Neural cell (in vitro differentiated cells): ENCODE measurements around the gene TBC1D5. TPM values are rescaled to one million over a fixed set of nuclear protein-coding genes. Genes with fewer than 3 reads are reported as not detected.

Experiments
- H2AFZ ChIP-seq: fragments of 200-600, 300-800 bp; sonication (generic), shearing (Covaris generic); 2 replicates; pipeline ENCODE4 v1.6.0; 2014; ENCODE audit warnings: low read depth, mild to moderate bottlenecking, antibody characterized with exemption, low read length, moderate library complexity
- H3F3A ChIP-seq: fragments of 200-600 bp; shearing (Covaris generic); 2 replicates; pipeline ENCODE4 v1.6.1; 2016; ENCODE audit warnings: mild to moderate bottlenecking, moderate library complexity, mixed read lengths, antibody characterized with exemption, low read length; ENCODE audit not compliant: insufficient read depth, poor library complexity, severe bottlenecking
- H3K27ac ChIP-seq: fragments of 200-600, 300-800 bp; sonication (generic), shearing (Covaris generic); 2 replicates; pipeline ENCODE4 v1.5.1; 2014; ENCODE audit warnings: mild to moderate bottlenecking, low read length, moderate library complexity
- H3K27me3 ChIP-seq: fragments of 300-800, 200-600 bp; sonication (generic), shearing (Covaris generic); 2 replicates; pipeline ENCODE4 v1.6.0; 2014; ENCODE audit warnings: mild to moderate bottlenecking, low read depth, low read length, moderate library complexity; ENCODE audit not compliant: insufficient read depth
- H3K36me3 ChIP-seq: fragments of 300-800, 200-600 bp; sonication (generic), shearing (Covaris generic); 2 replicates; pipeline ENCODE4 v1.5.1; 2014; ENCODE audit warnings: mild to moderate bottlenecking, antibody characterized with exemption, low read length, moderate library complexity; ENCODE audit not compliant: insufficient read depth
- H3K4me2 ChIP-seq: fragments of 300-800, 200-600 bp; sonication (generic), shearing (Covaris generic); 2 replicates; pipeline ENCODE4 v1.6.0; 2014; ENCODE audit warnings: mild to moderate bottlenecking, low read length
- H3K4me3 ChIP-seq: fragments of 300-800, 200-600 bp; sonication (generic), shearing (Covaris generic); 2 replicates; pipeline ENCODE4 v1.5.1; 2014; ENCODE audit warnings: mild to moderate bottlenecking, low read length, moderate library complexity
- H3K79me2 ChIP-seq: fragments of 200-600 bp; shearing (Covaris generic); replicated peaks from 2 replicates; pipeline ENCODE4 v1.6.0; 2014; ENCODE audit warnings: mild to moderate bottlenecking, low read length, moderate library complexity; ENCODE audit not compliant: insufficient read depth
- H3K9ac ChIP-seq: fragments of 300-800, 200-600 bp; sonication (generic), shearing (Covaris generic); 2 replicates; pipeline ENCODE4 v1.6.1; 2016; ENCODE audit warnings: mild to moderate bottlenecking, low read length, mixed read lengths
- H3K9me2 ChIP-seq: fragments of 200-600 bp; shearing (Covaris generic); 2 replicates; pipeline ENCODE4 v1.6.1; 2016; ENCODE audit warnings: mild to moderate bottlenecking, low read length, mixed read lengths; ENCODE audit not compliant: insufficient read depth
- H3K9me3 ChIP-seq: fragments of 200-600, 300-800 bp; sonication (generic), shearing (Covaris generic); 2 replicates; pipeline ENCODE4 v1.6.1; 2016; ENCODE audit warnings: mild to moderate bottlenecking, mixed run types, low read length, moderate library complexity, mixed read lengths
- H4K20me1 ChIP-seq: fragments of 200-600 bp; shearing (Covaris generic); 2 replicates; pipeline ENCODE4 v1.6.1; 2016; ENCODE audit warnings: mild to moderate bottlenecking, mixed run types; ENCODE audit not compliant: insufficient read depth
- CTCF ChIP-seq: fragments of 450-650 bp; IDR thresholded peaks from 2 replicates; pipeline ENCODE4 v1.5.1; 2014; ENCODE audit warnings: antibody characterized with exemption, mild to moderate bottlenecking, moderate library complexity; ENCODE audit not compliant: poor library complexity, severe bottlenecking
- EP300 ChIP-seq: fragments of 450-650 bp; conservative IDR thresholded peaks from 2 replicates; pipeline ENCODE4 v1.6.1; 2014; ENCODE audit warnings: antibody characterized with exemption, mild to moderate bottlenecking, moderate library complexity; ENCODE audit not compliant: poor library complexity, severe bottlenecking
- EZH2 ChIP-seq: fragments of 200-600, 300-800 bp; shearing (Covaris generic), sonication (generic); IDR thresholded peaks from 2 replicates; pipeline ENCODE4 v1.6.1; 2014; ENCODE audit warnings: antibody characterized with exemption, low read length, borderline replicate concordance, mild to moderate bottlenecking; ENCODE audit not compliant: insufficient read depth, poor library complexity, severe bottlenecking
- MXI1 ChIP-seq: fragments of 450-650 bp; conservative IDR thresholded peaks from 2 replicates; pipeline ENCODE4 v1.6.1; 2014; ENCODE audit warnings: antibody characterized with exemption, mild to moderate bottlenecking; ENCODE audit not compliant: poor library complexity, severe bottlenecking
- POLR2AphosphoS5 ChIP-seq: IDR thresholded peaks from 2 replicates; pipeline ENCODE4 v1.6.1; 2012
- RAD21 ChIP-seq: fragments of 450-650 bp; conservative IDR thresholded peaks from 2 replicates; pipeline ENCODE4 v1.6.1; 2014; ENCODE audit warnings: antibody characterized with exemption, mild to moderate bottlenecking, moderate library complexity
- REST ChIP-seq: IDR thresholded peaks from 2 replicates; pipeline ENCODE4 v1.6.1; 2012; ENCODE audit warnings: borderline replicate concordance
- SMC3 ChIP-seq: fragments of 450-650 bp; conservative IDR thresholded peaks from 2 replicates; pipeline ENCODE4 v1.6.1; 2014; ENCODE audit warnings: antibody characterized with exemption, mild to moderate bottlenecking, moderate library complexity; ENCODE audit not compliant: poor library complexity
- TAF1 ChIP-seq: IDR thresholded peaks from 2 replicates; pipeline ENCODE4 v1.6.1; 2012; ENCODE audit warnings: low read depth
- polyA plus RNA-seq: library from polyadenylated mRNA; depleted of rRNA; stranded (reverse); fragments of >200 nt; gene quantifications from 2 replicates; pipeline ENCODE4 v1.2.3, GENCODE V29; 2014

TBC1D5 gene
- polyA plus RNA-seq, 1 donor from 2014 or later, result 28.3 TPM

- H3K27ac ChIP-seq, result no peak overlapping the region
- H2AFZ ChIP-seq, result no peak overlapping the region
Observed at GRCh38 chr3:17674082-17674686, 68.2 kb downstream of the TBC1D5 start.

DNA sequence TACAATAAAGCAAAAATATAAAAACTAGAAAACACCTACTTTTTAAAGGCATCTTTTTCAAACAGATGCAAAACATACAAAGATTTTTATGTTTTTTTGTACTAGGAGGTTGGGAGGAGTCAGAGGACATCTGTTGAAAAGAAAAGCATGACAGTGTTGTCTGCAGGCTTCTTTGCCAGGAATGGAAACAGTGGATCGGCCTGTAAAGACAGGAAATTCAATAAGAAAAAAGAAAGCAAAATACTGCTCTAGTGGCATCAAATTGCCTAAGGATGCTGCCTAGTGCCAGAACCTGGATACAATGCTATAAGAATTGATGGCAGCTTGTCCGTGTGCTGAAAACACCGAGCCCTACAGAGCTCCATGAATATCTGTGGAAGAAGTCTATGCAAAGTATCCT is 69.9 kb downstream of the TBC1D5 start:
- no peaks in the 10 kb centered on the region for H3K9me3 ChIP-seq
- no peak overlapping the region for H3K9ac ChIP-seq
- no peaks in the 10 kb centered on the region for H3F3A ChIP-seq
- TF ChIP-seq RAD21 (no peak), EP300 (no peak), TAF1 (no peak), CTCF (no peak)
- H2AFZ ChIP-seq, result no peak overlapping the region
- no peak overlapping the region for H3K4me3 ChIP-seq
- H3K4me2 ChIP-seq, result no peak overlapping the region
- no peaks in the 10 kb centered on the region for H3K36me3 ChIP-seq
- no peaks in the 10 kb centered on the region for H3K27me3 ChIP-seq
- H3K9me2 ChIP-seq, result no peaks in the 10 kb centered on the region
- no peak overlapping the region for H3K27ac ChIP-seq
- no peaks in the 10 kb centered on the region for H4K20me1 ChIP-seq
- H3K79me2 ChIP-seq, result no peaks in the 10 kb centered on the region

More at GRCh38 chr3:17674082-17674686, 68.2 kb downstream of the TBC1D5 start:
- Histone ChIP-seq H3F3A (no peaks in the 10 kb centered on the region), H3K9me2 (no peaks in the 10 kb centered on the region), H3K79me2 (no peaks in the 10 kb centered on the region), H3K9ac (no peak overlapping the region), H3K9me3 (no peaks in the 10 kb centered on the region), H4K20me1 (no peaks in the 10 kb centered on the region), H3K27me3 (no peaks in the 10 kb centered on the region), H3K4me3 (no peak overlapping the region), H3K36me3 (no peaks in the 10 kb centered on the region), H3K4me2 (no peak overlapping the region)
- TF ChIP-seq POLR2AphosphoS5 (no peak), EP300 (no peak), SMC3 (no peak)

GRCh38 chr3:17670749-17671148 is 71.7 kb downstream of the TBC1D5 start:
- Histone ChIP-seq H3K36me3 (no peaks in the 10 kb centered on the region), H2AFZ (no peak overlapping the region), H3K9me3 (no peaks in the 10 kb centered on the region), H3K9me2 (no peaks in the 10 kb centered on the region), H3F3A (no peaks in the 10 kb centered on the region), H3K9ac (no peak overlapping the region), H3K27me3 (no peaks in the 10 kb centered on the region), H3K79me2 (no peaks in the 10 kb centered on the region), H3K27ac (no peak overlapping the region), H3K4me2 (no peak overlapping the region), H3K4me3 (no peak overlapping the region), H4K20me1 (no peaks in the 10 kb centered on the region)
- TF ChIP-seq TAF1 (no peak), RAD21 (no peak)

GRCh38 chr3:17664923-17665322 is 77.5 kb downstream of the TBC1D5 start:
- H3K9me3 ChIP-seq, result no peaks in the 10 kb centered on the region
- H3K4me3 ChIP-seq, result no peak overlapping the region
- no peaks in the 10 kb centered on the region for H3K27me3 ChIP-seq
- no peak overlapping the region for H3K4me2 ChIP-seq
- H4K20me1 ChIP-seq, result no peaks in the 10 kb centered on the region
- no peaks in the 10 kb centered on the region for H3F3A ChIP-seq
- no peak overlapping the region for H2AFZ ChIP-seq
- H3K79me2 ChIP-seq, result no peaks in the 10 kb centered on the region
- no peaks in the 10 kb centered on the region for H3K9me2 ChIP-seq
- no peak overlapping the region for H3K27ac ChIP-seq
- no peak for TF ChIP-seq POLR2AphosphoS5
- TF ChIP-seq SMC3, result no peak
- TF ChIP-seq TAF1, result no peak
- TF ChIP-seq CTCF, result no peak
- TF ChIP-seq RAD21, result no peak
- TF ChIP-seq EP300, result no peak
- TF ChIP-seq EZH2, result no peak
- no peak for TF ChIP-seq MXI1
- TF ChIP-seq REST, result no peak
- no peaks in the 10 kb centered on the region for H3K36me3 ChIP-seq
- H3K9ac ChIP-seq, result no peak overlapping the region
